Erythroblast (primary cell): ENCODE results near the gene TCF7L2.

ENCODE experiments used
- GATA1 ChIP-seq: IDR thresholded peaks from 2 replicates; pipeline ENCODE4 v1.6.1; 2011; ENCODE audit warnings: low read depth, mild to moderate bottlenecking, control low read depth, low read length, moderate library complexity
- POLR2A ChIP-seq: IDR thresholded peaks from 2 replicates; pipeline ENCODE4 v1.6.1; 2011; ENCODE audit warnings: mild to moderate bottlenecking, low read length

- no peak for TF ChIP-seq GATA1
- no peak for TF ChIP-seq POLR2A
Observed at GRCh38 chr10:113100281-113100680, 150.2 kb downstream of the TCF7L2 start.
